Stimulated activated CD4-positive, alpha-beta T cell treated with anti-CD3 and anti-CD28 coated beads, Interleukin-2, amount 100 ng/mL, for 4 hours (primary cell): ENCODE results near the gene EFNA5.

ENCODE experiments used
- DNase-seq: peaks from one replicate; pipeline ENCODE4 v3.0.0-alpha.2; 2020; ENCODE audit warnings: low read depth

Gene EFNA5

DNA sequence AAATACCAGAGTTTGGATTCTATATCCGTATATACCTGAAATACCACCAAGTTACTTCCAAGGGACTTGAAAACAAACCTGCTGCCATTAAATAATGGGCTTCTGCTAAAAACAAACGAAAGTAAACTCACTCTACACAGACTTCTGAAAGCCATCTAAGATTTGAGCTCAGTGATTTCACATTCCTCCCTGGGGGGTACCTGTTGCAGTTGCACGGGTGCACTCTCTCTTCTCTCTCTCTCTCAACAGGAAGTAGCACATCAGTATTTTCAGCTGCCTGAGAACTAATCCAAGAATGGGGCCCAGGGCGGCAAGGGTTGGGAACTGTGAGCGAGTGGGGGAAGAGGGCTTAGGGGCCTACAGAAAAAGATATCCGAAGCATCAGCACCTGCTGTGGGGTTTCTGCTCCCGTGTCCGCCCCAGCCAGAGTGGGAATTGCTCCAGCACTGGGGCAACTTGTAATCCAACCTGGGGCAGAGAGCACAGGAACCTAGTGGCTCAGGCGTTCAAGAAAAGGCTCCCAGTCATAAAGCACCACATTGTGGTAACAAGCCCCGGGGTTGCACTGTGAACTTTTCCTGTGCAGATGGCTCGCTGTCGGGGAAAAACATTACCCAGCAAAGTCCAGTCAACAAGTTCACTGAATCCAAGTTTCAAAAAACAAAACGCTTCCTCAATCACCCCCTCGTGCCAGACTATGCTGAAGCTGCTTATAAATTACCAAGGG is 99.8 kb downstream of the EFNA5 start:
- DNase-seq, result no peak

DNA sequence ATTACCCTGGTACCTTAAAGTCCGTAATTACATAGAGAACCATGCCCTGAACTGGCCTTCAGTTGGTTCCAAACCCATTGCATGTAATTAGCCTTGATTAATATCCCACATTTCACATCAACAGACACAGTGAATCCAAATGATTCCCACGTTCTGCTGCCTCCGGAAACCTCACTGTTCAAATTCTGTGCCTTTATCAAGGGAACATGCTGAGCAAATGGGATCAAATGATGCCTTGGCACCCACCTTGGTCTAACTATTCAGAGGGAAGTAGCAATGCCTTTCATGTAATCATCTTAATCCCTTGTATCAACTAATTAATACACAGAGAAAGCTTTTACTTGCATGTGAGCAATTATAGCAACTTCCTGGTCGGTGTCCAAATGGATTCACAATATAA is 100.6 kb downstream of the EFNA5 start:
- no peak for DNase-seq

DNA sequence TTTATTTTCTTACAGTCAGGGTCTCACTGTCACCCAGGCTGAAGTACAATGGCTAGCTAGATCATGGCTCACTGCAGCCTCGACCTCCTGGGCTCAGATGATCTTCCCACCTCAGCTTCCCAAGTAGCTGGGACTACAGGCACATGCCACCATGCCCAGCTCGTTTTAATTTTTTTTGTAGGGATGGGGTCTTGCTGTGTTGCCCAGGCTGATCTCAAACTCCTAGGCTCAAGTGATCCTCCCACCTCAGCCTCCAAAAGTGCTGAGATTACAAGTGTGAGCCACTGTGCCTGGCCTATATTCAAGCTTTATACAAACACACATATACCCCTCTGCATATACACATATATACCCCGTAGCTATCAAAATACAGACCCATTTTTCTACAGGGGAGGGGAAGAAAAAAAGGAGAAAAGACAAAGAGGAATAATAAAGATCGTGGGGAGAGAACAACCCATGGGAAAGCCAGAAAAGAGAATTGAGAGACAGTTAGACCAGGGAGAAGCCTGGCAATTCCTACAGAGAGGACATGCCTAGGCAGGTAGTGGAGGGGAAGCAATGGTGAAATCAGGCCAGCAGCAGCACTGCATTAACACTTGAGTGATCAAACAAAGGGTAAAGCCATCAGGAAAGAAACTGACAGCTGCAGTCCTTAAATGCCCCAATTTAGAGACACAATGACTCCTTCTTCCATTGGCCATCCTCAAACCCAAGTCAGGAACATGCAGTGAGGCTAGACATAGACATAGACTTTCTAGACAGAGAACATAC is 102.7 kb downstream of the EFNA5 start:
- DNase-seq, result no peak

DNA sequence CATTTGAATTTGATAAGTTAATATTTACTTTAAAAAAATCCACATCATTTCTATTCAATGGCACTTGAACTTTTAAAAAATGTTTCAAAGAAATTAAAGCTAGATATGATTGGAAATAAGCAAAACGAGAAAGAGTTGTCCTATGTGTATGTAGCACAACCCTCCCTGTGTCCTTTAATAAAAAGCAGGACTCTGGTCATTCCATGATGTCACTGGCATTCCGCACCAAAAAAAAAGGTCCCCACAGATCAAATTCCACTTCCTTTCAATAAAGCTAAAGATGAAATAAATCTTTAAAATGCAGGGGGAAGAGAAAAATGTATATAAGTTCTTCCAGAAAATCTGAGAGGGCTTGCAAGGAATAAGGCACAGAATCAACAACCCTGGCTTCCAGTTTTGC is 103.8 kb downstream of the EFNA5 start:
- DNase-seq, result no peak

DNA sequence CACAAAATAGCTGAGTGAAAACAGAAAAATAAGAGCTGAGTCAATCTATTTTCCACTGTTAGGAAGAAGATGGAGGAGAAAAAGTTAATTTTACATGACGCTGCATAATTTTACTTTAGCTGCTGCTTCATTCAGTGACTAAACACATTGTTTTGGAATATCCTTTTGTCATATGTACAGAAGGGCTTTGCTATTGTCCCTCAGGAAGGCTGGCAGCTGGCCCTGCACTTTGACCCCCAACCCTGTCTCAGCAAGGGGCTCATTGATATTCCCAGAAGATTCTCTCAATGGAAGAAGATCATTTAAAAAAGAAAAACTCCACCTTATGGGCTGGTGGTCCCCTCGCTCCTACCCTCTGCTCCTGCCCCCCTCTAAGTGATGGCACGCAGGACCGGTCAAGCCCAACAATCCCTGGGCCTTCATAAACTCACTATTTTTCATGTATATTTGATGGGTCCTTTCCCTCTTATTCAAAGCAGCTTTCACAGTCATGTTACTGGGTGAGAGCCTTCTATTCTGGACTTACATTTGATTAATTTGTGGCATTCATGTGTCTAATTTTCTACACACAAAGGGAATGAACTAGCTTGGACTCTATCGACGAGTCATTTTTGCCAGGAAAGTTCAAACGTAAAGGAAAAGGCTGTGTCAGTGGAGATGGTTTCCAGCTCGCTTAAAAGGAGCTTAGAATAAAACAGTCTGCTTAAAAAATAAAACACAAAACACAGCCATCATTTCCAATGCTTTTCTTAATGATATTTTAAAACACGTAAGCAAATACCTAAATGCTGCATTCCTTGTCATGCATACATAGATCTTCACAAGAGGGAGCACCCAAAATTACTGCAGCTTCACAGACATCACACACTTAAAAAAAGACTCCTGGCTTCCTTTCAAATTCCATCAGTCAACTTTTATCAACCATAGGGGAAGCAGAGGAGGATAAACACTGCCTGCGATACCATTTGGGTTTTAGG is 104.7 kb downstream of the EFNA5 start:
- DNase-seq, result no peak

DNA sequence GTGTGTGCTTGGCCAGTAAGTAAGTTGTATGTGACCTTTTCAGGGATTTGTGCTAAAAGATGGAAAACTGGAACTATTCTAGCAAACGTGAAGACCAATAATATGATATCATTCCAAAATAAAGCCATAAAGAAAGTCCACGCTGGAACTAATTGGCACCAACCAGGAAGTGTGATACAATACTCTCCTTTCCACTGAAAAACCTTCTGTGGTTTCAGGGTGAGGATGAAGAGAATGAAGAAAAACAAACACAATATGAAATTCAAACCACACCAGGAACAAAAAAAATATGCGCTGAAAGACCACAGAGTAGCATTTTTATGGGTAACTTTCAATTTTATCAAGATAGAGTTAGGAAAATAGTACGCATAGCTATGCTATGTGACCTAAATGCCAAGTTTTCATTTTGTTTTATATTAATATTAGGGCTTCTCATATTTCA is 105.8 kb downstream of the EFNA5 start:
- no peak for DNase-seq

DNA sequence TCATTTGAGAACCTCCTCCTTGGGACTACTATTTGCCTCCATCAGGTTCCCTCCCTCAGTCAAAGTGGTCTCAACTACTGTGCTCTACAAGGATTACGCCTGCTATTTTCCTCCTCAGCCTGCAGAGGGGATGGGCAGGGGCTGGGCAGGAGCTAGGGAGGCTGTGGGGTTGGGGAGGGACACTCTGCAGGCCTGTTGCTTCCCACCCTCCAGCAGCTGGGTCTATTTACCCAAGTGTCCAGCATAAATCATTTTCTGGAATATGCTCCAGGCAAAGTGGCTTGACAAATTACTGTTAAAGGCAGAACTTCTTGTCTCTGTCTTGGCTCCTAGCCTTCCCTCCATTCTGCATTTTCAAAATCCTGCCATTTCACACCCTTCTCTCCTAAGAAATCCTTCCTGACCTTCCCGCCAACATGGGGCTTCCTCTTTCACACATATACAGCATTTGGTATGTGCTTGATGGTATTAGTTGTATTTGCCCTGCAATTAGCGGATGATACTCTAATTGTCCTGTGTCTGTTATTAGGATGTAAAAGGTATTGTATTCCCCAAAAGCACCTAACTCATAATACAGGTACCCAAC is 106.7 kb downstream of the EFNA5 start:
- DNase-seq, result no peak

DNA sequence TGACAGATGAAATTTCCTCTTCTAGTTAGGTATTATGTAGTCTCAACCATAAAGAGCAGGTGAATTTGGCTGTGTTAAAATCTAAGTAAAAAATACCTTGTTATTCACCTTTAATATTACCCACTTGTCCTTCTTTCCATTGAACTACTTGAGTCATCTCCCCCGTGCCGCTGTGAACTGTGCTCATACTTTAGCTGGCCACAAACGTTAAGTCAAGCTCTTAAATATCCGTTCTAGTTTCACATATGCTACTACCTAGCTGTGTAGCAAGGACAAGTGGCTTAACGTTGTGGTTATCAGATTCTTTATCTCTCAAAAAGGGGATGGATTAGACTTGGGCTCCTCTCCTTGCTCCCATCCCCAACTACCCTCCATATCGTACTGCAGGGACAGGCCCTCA is 110.4 kb downstream of the EFNA5 start:
- no peak for DNase-seq

DNA sequence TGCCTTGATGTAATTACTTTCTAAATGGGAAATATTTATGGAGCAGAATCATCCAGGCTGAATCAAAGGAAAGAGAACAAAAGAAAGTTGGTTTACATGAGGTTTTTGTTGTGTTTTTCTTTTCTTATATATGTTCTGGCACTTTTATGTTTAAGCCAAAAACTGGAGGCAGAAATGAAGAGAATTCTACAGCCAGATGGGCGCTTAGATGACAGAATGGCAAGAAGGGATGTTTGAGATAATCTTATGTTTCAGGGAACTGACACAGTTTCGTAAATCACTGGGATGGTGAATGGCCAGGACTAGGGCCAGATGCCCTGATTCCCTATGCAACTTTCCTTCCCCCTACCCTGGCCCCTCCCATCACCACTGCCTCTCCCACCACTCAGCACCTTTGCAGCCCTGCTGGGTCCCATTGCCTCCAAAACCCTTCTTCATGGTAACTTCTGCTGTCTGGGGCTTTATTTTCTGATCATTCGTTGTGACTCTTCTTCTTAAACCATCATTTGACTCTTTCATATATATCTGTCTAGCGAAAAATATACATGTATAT is 111.8 kb downstream of the EFNA5 start:
- no peak for DNase-seq

DNA sequence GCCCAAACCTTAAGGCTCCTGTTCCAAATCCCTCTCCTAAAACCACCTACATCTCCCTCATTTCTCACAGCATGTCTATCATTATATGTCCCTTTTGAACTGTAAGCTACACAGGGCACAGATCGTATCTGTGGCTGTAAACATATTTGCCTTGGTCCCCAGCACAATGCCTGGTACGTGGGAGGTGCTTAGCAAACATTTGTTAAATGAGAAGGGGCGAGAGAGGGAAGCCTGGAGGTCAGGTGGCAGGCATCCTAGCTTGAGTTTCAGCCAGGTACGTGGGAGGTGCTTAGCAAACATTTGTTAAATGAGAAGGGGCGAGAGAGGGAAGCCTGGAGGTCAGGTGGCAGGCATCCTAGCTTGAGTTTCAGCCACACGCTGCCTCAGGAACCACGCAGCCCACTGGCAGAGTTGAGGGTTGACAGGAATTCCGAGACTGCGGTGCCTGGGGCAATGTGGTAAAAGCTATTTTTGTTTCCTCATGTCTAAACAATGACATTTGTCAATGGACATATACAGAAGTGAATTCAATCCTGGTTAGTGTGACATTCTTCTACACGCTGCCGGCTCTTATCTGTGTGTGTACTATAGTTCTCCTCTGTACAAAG is 113.6 kb downstream of the EFNA5 start:
- no peak for DNase-seq

DNA sequence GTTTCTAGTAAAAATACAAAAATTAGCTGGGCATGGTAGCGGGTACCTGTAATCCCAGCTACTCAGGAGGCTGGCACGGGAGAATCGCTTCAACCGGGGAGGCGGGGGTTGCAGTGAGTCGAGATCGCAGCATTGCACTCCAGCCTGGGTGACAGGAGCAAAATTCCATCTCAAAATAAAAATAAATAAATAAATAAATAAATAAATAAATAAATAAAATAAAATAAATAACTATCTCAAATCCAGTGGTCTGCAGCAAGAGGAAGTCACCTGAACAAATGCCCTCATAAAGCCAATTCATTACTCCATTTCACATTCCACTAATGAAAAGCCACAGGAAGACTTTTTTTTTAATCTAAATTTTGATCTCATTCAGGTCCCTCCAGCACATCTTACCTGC is 114.2 kb downstream of the EFNA5 start:
- DNase-seq, result no peak

DNA sequence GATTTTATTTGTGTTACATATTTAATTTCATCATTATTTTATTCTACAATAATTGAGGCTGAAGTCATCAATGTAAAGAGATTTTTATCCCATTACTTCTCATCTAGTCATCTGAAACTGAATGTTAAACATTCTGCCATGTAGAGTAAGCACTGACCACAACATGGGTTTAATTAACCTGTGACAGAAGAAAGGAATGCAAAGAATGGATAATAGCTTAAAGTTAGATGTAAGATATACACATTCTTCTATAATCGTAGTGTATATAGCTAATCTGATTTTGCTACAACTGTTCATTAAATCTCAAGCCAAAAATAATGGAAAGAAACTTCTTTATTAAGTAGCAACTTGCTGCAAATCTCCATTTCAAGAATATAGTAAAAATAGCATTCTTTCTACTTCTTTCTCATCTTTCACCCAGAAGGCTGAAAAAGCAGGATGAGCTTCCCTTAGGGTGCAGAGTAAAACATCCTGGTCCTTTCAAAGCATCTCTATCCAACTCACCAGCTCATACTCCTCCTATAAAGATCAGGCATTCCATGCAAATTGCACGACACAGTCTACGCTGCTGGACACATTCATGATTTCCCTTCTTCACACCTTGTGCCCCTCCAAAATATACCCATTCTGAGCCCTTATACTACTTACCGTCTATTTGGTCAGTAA is 115.2 kb downstream of the EFNA5 start:
- no peak for DNase-seq

DNA sequence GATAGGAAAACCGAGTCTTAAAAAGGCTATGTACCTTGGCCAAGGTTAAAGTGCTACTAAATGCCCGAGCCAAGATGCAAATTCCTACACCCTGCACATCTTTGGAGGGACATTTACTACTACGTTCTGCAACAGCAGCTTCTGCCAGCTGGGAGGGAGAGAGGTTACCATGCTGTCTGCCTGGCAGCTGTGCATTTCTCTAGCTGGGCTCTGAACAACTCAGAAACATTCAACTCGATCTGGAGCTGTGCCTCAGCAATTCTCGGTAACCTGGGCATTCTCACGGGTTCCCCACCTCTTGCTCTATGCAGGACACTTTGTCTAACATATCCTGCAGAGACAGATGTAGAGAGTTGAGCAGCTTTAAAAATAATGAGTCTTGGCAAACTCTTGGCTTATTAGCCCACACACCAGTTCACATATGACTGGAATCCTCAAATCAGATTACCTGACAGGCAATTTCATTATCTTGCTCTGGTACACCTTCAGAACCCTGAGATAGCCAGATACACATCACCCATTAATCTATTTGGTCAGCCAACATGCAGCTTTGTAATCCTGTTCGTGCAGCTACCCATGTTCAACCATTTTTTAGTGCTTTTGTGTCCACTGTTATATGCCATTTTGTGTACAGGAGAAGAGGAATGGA is 115.8 kb downstream of the EFNA5 start:
- no peak for DNase-seq

DNA sequence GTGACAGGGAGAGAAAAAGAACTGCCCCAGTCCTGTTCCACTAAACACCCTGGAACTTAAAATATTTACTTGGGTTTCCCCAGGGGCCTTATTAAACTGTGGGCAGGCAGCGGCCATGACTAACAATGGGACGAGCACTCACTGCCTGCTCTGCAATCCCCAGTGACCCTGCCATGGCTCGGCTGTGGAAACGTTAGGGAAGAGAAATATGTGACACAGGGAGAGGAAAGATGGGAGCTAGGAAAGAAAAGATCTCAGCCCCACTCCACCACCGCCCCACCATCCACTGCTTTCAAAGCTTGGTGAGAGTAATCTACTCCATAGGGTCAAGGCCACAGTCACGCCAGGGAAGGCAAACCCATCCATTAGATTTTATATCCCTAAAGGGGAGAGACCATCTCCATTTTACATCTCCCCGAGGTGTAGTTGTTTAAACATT is 117.6 kb downstream of the EFNA5 start:
- DNase-seq, result no peak

DNA sequence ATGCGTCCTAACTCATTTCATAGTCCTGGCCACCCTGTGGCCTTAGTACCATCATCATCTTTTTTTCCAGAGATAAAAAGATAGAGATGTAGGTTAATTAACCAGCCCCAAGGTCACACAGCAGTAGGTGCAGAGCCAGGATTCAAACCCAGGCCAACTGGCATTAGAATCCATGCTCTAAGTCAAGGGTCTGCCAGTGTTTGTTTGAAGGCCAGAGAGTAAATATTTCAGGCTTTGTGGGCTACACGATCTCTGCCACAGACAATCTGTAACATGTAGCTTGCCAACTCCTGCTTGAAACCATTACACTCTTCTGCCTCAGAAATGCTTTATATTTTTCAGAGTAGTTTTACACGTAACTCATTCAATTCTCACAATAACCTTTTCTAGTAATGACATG is 119.6 kb downstream of the EFNA5 start:
- DNase-seq, result no peak

DNA sequence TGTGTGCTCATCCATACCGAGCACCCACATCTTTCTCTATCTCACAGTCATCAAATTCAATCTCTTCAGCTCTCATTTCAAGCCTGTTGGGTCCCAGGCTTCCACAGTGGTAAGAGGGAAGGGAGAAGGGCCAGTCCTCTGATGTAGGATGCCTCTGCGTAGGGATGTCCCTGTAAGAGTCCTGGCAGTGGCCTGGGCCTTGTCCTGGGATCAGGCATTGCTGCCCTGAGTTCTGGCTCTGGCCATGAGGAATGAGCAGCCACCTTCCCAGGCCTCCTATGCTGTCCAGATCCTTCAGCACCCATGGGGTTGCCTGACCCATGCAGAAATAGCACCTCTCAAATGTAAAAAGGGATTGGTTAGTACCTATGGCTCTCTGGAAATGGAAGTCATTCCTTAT is 121.2 kb downstream of the EFNA5 start:
- no peak for DNase-seq

DNA sequence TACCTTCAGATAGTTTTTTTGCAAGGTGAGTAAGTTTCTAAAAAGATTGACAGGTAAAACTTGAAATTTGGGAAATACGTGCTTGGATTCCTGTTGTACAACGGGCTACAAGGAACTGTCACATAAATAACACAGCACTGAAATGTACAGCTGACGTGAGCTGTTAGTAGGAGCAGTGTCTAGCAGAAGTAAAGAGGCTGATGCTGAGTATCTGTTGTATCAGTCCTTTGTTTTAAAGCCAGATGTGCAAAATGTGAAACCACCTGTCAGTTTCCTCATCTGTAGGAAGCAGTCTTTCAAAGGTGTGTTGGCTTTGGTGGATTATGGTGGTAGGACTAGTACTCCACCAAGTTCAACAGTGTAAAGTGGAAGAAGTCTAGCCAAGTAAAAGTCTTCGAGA is 122.3 kb downstream of the EFNA5 start:
- no peak for DNase-seq

DNA sequence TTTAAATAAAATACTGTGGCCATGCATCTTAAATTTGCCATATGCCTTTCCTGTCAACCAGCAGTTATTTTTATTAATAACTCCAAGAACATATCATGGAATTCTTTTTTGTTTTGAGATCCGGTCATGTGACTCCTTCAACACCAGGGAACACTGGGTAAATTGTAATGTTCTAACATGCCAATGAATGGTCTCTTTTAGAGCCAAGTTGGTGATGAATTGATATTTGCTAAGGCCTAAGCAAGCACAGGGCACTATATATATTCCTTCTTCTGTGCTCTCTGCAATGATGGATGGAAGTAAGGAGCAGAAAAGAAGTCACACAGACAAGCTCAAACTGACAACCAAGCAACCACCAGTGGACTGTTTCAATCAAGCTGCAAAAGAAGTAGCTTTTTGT is 124.0 kb downstream of the EFNA5 start:
- DNase-seq, result no peak

DNA sequence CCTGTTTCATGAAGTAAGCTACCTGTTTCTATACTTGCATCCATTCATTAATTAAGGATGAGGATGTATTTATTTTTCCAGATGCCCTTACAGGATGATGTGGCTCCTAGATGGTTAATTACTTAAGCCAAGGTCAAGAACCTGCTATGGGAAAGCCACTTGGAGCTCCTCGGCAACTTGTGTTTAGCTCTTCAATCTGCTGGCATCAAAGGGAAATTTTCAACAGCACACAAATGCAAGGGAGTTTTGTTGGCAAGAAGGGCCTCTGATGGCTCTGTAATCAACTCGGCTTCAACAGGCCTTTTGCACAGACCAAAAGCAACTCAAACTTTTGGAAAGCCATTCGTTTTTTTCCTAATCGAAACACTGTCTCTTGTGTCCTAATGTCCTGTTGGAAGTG is 125.3 kb downstream of the EFNA5 start:
- DNase-seq, result no peak

DNA sequence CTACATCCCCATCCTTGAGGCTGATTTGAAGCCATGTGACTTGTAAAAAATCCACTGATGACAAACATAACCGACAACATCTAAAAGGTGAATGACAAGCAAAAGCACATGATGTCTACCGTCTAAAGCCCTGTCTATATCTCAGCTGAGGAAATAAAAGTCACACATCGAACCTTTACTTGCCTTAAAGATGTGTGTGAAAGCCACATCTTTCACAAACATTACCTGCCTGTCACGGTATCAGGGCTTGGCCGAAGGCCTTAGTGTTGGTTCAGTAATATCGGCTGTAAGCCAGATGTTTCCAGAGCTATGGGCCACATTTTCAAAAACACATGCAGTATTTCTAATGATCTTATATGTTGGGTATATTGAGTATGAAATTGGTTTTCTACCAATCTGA is 125.8 kb downstream of the EFNA5 start:
- DNase-seq, result no peak
